ENCODE measurements around the gene CGN.

CGN gene

GRCh38 chr1:151547119-151547899 is 36.1 kb downstream of the CGN start:
- no peak for DNase-seq (ENCODE audit: low read depth in 1 of 2, low spot score in 1 of 2)
- no peak overlapping the region for H3K4me3 ChIP-seq (replicated peaks; ENCODE audit: insufficient read depth, low read length)

GRCh38 chr1:151547900-151548230 is 36.7 kb downstream of the CGN start:
- no peak overlapping the region for H3K27ac ChIP-seq (replicated peaks)

More at GRCh38 chr1:151547119-151547899, 36.1 kb downstream of the CGN start:
- Histone ChIP-seq H3K27ac (replicated peaks) (no peak overlapping the region), H3K27me3 (ENCODE audit: insufficient read depth, poor library complexity, severe bottlenecking) (no peaks in the 10 kb centered on the region)
- TF ChIP-seq SPI1 (IDR thresholded peaks at IDR 0.05; ENCODE audit: borderline replicate concordance, low read depth) (no peak), GABPA (IDR thresholded peaks at IDR 0.05; ENCODE audit: low read depth) (no peak), POLR2AphosphoS5 (IDR thresholded peaks at IDR 0.05; ENCODE audit: low read depth) (no peak), REST (IDR thresholded peaks at IDR 0.05; ENCODE audit: insufficient replicate concordance, low read depth) (no peak), CTCF (IDR thresholded peaks at IDR 0.05; ENCODE audit: insufficient read depth, low read length) (no peak)

More at GRCh38 chr1:151547900-151548230, 36.7 kb downstream of the CGN start:
- TF ChIP-seq POLR2AphosphoS5 (IDR thresholded peaks at IDR 0.05; ENCODE audit: low read depth) (no peak), REST (IDR thresholded peaks at IDR 0.05; ENCODE audit: insufficient replicate concordance, low read depth) (no peak), GABPA (IDR thresholded peaks at IDR 0.05; ENCODE audit: low read depth) (no peak), CTCF (IDR thresholded peaks at IDR 0.05; ENCODE audit: insufficient read depth, low read length) (no peak)
- H3K27me3 ChIP-seq (ENCODE audit: insufficient read depth, poor library complexity, severe bottlenecking) = no peaks in the 10 kb centered on the region
- H3K4me3 ChIP-seq (replicated peaks; ENCODE audit: insufficient read depth, low read length) = no peak overlapping the region
- no peak for DNase-seq (ENCODE audit: low read depth in 1 of 2, low spot score in 1 of 2)

Data from HL-60 (cell line).